Endothelial cell of umbilical vein (primary cell): ENCODE results near the gene HAPLN2. TPM values are rescaled to one million over a fixed set of nuclear protein-coding genes. Genes with fewer than 3 reads are reported as not detected.

ENCODE experiments used
- BruUV-seq: library from RNA; stranded (reverse); fragments of 400-500 nt; replicated peaks from 2 replicates; lab custom pipeline; 2021; lab: Mats Ljungman, UMichigan
- CTCF ChIA-PET: fragments of 300-600, 350-600 bp; sonication (Branson Sonifier 250); formaldehyde crosslinking; loops from one replicate; lab custom pipeline; 2021; ENCODE audit warnings: antibody characterized with exemption, inconsistent platforms; lab: Charles Lee
- POLR2A ChIA-PET: fragments of 300-600, 350-600 bp; sonication (Branson Sonifier 250); formaldehyde crosslinking; loops from one replicate; lab custom pipeline; 2021; ENCODE audit warnings: antibody characterized with exemption, inconsistent platforms; lab: Charles Lee
- DNase-seq: peaks from one replicate; pipeline ENCODE4 v3.0.0-alpha.2; 2011; ENCODE audit warnings: low read depth, low spot score
- FAIRE-seq: peaks from 2 replicates; lab custom pipeline; 2011; peaks lifted over from hg19 to GRCh38; lab: Jason Lieb, UNC
- H2AFZ ChIP-seq: 2 replicates; pipeline ENCODE4 v1.6.0; 2012; ENCODE audit warnings: low read depth, low read length, control low read depth, inconsistent platforms
- H3K27ac ChIP-seq: 2 replicates; pipeline ENCODE4 v1.5.1; 2011; ENCODE audit warnings: low read depth, mild to moderate bottlenecking, control low read depth, low read length, moderate library complexity; ENCODE audit not compliant: insufficient read depth
- H3K27me3 ChIP-seq, 2 experiments: 2 replicates each; pipeline versions ENCODE4 v1.6.0 to v1.6.1; 2011; ENCODE audit warnings: low read length in 2 of 2, mixed read lengths in 1 of 2; ENCODE audit not compliant: control insufficient read depth in 2 of 2, insufficient read depth in 2 of 2
- H3K36me3 ChIP-seq, 2 experiments: 2 replicates in 1 of 2; 3 replicates in 1 of 2; pipeline ENCODE4 v1.5.1; 2011; ENCODE audit warnings: low read length in 2 of 2, mild to moderate bottlenecking in 1 of 2, moderate library complexity in 1 of 2; ENCODE audit not compliant: control insufficient read depth in 2 of 2, insufficient read depth in 2 of 2; ENCODE audit errors: extremely low read depth in 1 of 2
- H3K4me1 ChIP-seq: 3 replicates; pipeline ENCODE4 v1.5.1; 2011; ENCODE audit warnings: mild to moderate bottlenecking, low read length; ENCODE audit not compliant: control insufficient read depth, insufficient read depth; ENCODE audit errors: extremely low read depth
- H3K4me2 ChIP-seq: 2 replicates; pipeline ENCODE4 v1.6.1; 2011; ENCODE audit warnings: low read length, control low read depth, mixed read lengths; ENCODE audit not compliant: insufficient read depth
- H3K4me3 ChIP-seq, 3 experiments: fragments of 200-600 bp in 1 of 3; sonication (generic), shearing (Covaris generic) in 1 of 3; replicated peaks in 1 of 3; 2 replicates each; pipeline ENCODE4 v1.5.1; 2011 to 2016; ENCODE audit warnings: control low read depth in 3 of 3, low read length in 3 of 3, mild to moderate bottlenecking in 2 of 3, inconsistent platforms in 1 of 3, low read depth in 1 of 3, moderate library complexity in 1 of 3; ENCODE audit not compliant: insufficient read depth in 1 of 3
- H3K79me2 ChIP-seq: 2 replicates; pipeline ENCODE4 v1.6.0; 2012; ENCODE audit warnings: low read length, inconsistent platforms; ENCODE audit not compliant: control insufficient read depth, insufficient read depth
- H3K9ac ChIP-seq: replicated peaks from 2 replicates; pipeline ENCODE3; 2011; ENCODE audit warnings: low read length, control low read depth; ENCODE audit not compliant: insufficient read depth; ENCODE audit errors: extremely low read depth
- H3K9me1 ChIP-seq: replicated peaks from 3 replicates; pipeline ENCODE4 v1.6.0; 2011; ENCODE audit warnings: mild to moderate bottlenecking, low read length; ENCODE audit not compliant: control insufficient read depth, insufficient read depth; ENCODE audit errors: extremely low read depth
- H3K9me3 ChIP-seq: replicated peaks from 2 replicates; pipeline ENCODE4 v1.5.1; 2012; ENCODE audit warnings: low read length, inconsistent platforms; ENCODE audit not compliant: control insufficient read depth, insufficient read depth
- H4K20me1 ChIP-seq: replicated peaks from 2 replicates; pipeline ENCODE3; 2011; ENCODE audit warnings: mild to moderate bottlenecking, low read length; ENCODE audit not compliant: control insufficient read depth, insufficient read depth; ENCODE audit errors: extremely low read depth
- CTCF ChIP-seq, 2 donors: IDR thresholded peaks; 1 replicate in 1 of 2; 2 replicates in 1 of 2; pipeline ENCODE4 v1.5.1; 2011; ENCODE audit warnings: low read length in 2 of 2, mild to moderate bottlenecking in 2 of 2, moderate library complexity in 2 of 2, control low read depth in 1 of 2, inconsistent platforms in 1 of 2, low read depth in 1 of 2; ENCODE audit not compliant: insufficient read depth in 1 of 2; ENCODE audit errors: extremely low read depth in 1 of 2
- EZH2 ChIP-seq: IDR thresholded peaks from 2 replicates; pipeline ENCODE4 v1.6.1; 2012; ENCODE audit warnings: borderline replicate concordance, low read depth, mild to moderate bottlenecking, moderate library complexity, low read length, inconsistent platforms; ENCODE audit not compliant: severe bottlenecking
- FOS ChIP-seq: IDR thresholded peaks from 2 replicates; pipeline ENCODE4 v1.6.1; 2011; ENCODE audit warnings: mild to moderate bottlenecking, low read length, moderate library complexity, borderline replicate concordance; ENCODE audit not compliant: insufficient read depth
- GATA2 ChIP-seq: IDR thresholded peaks from 2 replicates; pipeline ENCODE4 v1.7.0; 2011; ENCODE audit warnings: low read depth, mild to moderate bottlenecking, moderate library complexity, mixed read lengths, low read length; ENCODE audit not compliant: insufficient read length, insufficient read depth
- JUN ChIP-seq: IDR thresholded peaks from 2 replicates; pipeline ENCODE4 v1.6.1; 2011; ENCODE audit warnings: borderline replicate concordance, low read depth; ENCODE audit not compliant: insufficient read length, insufficient read depth
- MAX ChIP-seq: IDR thresholded peaks from 2 replicates; pipeline ENCODE4 v1.6.1; 2011; ENCODE audit not compliant: insufficient read depth, insufficient read length
- MYC ChIP-seq: IDR thresholded peaks from one replicate; pipeline ENCODE4 v1.6.1; 2011; ENCODE audit warnings: mild to moderate bottlenecking, low read depth, low read length
- POLR2A ChIP-seq: IDR thresholded peaks from 2 replicates; pipeline ENCODE4 v1.6.1; 2012; ENCODE audit warnings: low read depth, mild to moderate bottlenecking, control low read depth, low read length
- POLR2AphosphoS5 ChIP-seq: IDR thresholded peaks from 2 replicates; pipeline ENCODE4 v1.6.1; 2012; ENCODE audit warnings: low read depth, mild to moderate bottlenecking, control low read depth, low read length, moderate library complexity; ENCODE audit not compliant: insufficient read depth
- dilution Hi-C: fragments of 300-500 bp; cut with MboI; formaldehyde crosslinking; loops from one replicate; pipeline ENCODE4 v1.15.0; 2019; ENCODE audit warnings: low sequenced_read_pairs; ENCODE audit not compliant: extremely low pct_ligation_motif_present
- intact Hi-C: fragments of 100-400 bp; cut with micrococcal nuclease; formaldehyde crosslinking; loops from one replicate; pipeline ENCODE4 v1.10.0; 2022
- polyA plus RNA-seq, 4 experiments: library from polyadenylated mRNA; depleted of rRNA in 3 of 4; stranded (reverse) in 3 of 4; unstranded in 1 of 4; fragments of >200 nt; gene quantifications; 2 replicates each; pipeline versions ENCODE4 v1.2.1 to v1.2.3, GENCODE V29; 2011 to 2012; ENCODE audit warnings: missing spikeins in 1 of 4
- total RNA-seq: library from RNA; stranded (reverse); gene quantifications from 2 replicates; pipeline ENCODE4 v1.2.3, GENCODE V29; 2021

The HAPLN2 gene
- total and polyA plus RNA-seq, 2 donors (not counting 3 experiments of a cell fraction or from before 2014, with no cell fraction given), result not detected

GRCh38 chr1:156654700-156655099 is 35.5 kb downstream of the HAPLN2 start:
- Histone ChIP-seq H3K9me3 (no peaks in the 10 kb centered on the region), H3K4me2 (no peak overlapping the region), H3K4me3 (no peak overlapping the region), H3K79me2 (no peaks in the 10 kb centered on the region), H2AFZ (no peak overlapping the region), H3K27me3 (peaks cover 3 to 9% of the 10 kb centered on the region in 2 experiments), H4K20me1 (no peaks in the 10 kb centered on the region), H3K9me1 (no peaks in the 10 kb centered on the region), H3K27ac (no peak overlapping the region), H3K36me3 (no peaks in the 10 kb centered on the region), H3K9ac (no peak overlapping the region), H3K4me1 (peaks cover 20% of the 10 kb centered on the region)
- TF ChIP-seq JUN (no peak), CTCF (IDR thresholded peaks at IDR 0.05; ENCODE audit: extremely low read depth in 1 of 2, insufficient read depth in 1 of 2, low read depth in 1 of 2, low read length in 2 of 2) (no peak), POLR2A (no peak), FOS (no peak), MAX (no peak), MYC (no peak), EZH2 (no peak), POLR2AphosphoS5 (no peak), GATA2 (no peak)
- intact Hi-C loops, result no loop called here
- ChIA-PET CTCF (interaction anchor here (1.0 to 8.7 kb wide), 5 partner anchors 9 to 34 kb away, joined by 3 to 237 read pairs (median 6); partner anchors contain the start of gene HAPLN2), POLR2A (no interaction called here)
- DNase-seq (no peak), FAIRE-seq (no peak)
- dilution Hi-C loops, result no loop called here
- no TSS peak for BruUV-seq
